ENCODE data around the gene SKIC2.
"Not testable (repeated sequence)": the region's sequence is repeated elsewhere in the genome, so short reads cannot be mapped to it uniquely, and the experiment has no call there.

Gene SKIC2

DNA sequence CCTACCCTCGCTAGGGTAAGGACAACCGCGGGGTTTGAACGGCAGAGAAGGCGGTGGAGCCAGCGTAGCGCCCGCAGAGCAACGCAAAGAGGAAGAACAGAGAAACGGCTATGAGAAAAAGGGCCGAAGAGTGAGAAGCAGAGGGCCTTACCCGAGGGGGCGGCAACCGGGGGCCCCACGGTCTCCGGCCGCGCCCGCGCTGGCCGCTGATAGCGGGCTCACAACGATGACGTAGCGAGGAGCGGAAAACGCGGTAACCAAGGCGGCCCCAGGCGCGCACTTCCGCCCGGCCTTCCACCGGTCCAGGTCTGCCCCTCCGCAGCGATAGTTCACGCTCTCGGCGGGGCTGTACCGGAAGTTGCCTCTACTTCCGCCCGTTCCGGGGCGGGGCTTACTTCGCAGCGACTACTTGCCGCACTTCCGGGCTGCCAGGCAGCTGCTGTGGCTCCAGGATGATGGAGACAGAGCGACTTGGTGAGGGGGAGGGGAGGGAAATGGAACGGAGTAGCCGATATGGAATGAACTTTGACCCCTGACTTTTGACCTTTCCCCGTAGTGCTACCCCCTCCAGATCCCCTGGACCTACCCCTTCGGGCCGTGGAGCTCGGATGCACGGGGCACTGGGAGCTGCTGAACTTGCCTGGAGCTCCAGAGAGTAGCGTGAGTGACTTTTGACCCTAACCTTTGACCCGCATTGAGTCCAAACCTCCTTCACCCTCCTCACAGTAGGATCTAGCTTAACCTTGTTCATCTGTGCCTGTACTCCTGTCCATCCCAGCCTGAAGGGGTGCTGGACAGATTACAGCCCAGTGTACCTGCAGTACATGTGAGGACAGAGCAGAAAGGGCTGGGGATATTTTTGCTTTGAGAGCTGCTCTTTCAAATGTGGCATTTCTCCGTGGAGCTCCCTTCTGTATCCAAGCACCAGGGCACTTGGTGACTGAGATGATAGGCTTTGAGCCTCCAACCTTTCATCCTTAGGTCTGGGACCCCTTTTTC lies at the start of gene SKIC2, which contains the start of gene NELFE:
TSS of gene SKIC2 (plus strand) at position 435 of the 999 bp plus-strand sequence. CDS start at position 453, 18 bp downstream.
TSS of gene NELFE (minus strand) at position 231 of the 999 bp plus-strand sequence. CDS start 525 bp downstream, outside the sequence.
- Mint-ChIP-seq H3K4me1 (ENCODE audit: low read depth) (peaks cover 47% of the 10 kb centered on the region), H3K36me3 (ENCODE audit: low read depth) (peaks cover 95% of the 10 kb centered on the region), H3K27ac (peak within 1 kb of the TSS; percentile 98), H3K9me3 (no peaks in the 10 kb centered on the region), H3K27me3 (no peaks in the 10 kb centered on the region), H3K4me3 (peak within 1 kb of the TSS; percentile 99)
- DNase-seq: peak; percentile 99

DNA sequence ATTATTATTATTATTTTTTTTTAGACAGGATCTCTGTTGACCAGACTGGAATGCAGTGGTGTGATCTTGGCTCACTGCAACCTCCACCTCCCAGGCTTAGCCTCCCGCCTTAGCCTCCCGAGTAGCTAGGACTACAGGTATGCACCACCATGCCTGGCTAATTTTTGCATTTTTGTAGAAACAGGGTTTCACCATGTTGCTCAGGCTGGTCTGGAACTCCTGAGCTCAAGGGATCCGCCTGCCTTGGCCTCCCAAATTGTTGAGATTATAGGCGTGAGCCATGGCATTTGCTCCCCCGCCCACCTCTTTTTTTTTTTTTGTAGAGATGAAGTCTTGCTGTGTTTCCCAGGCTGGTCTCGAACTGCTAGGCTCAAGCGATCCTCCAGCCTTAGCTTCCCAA lies 49.7 kb upstream of the SKIC2 start:
- H3K36me3 Mint-ChIP-seq (ENCODE audit: low read depth); H3K4me3 Mint-ChIP-seq; DNase-seq; H3K27ac Mint-ChIP-seq; H3K9me3 Mint-ChIP-seq: not testable (repeated sequence)
- Mint-ChIP-seq H3K27me3 (peaks cover 15% of the 10 kb centered on the region), H3K4me1 (ENCODE audit: low read depth) (peaks cover 29% of the 10 kb centered on the region)

DNA sequence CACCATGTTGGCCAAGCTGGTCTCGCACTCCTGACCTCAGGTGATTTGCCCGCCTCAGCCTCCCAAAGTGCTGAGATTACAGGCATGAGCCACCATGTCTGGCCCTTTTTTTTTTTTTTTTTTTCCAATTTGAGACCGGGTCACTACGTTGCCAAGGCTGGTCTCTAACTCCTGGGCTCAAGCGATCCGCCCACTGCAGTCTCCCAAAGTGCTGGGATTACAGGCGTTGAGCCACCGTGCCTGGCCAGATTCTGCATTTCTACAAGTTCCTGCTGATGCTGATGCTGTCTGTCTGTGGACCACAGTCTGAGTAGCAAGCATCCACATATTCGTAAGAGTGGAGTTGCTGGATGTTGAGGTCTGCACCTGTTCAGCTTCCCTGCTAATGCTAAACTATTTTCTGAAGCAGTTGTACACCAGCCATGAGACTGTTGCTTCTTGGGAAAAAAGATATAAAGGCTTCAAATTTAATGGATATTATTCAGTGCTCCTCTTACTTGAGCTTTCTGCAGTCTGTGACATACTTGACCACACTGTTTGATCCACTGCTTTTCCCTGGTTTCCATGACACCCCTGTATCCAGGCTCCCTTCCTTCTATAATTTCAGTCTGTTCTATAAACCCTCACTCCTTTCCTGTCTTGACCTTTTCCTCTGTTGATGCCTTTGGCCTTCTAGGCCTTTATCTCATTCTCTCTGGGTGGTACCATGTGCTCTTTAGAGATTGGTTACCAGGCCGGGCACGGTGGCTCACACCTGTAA lies 47.0 kb upstream of the SKIC2 start:
- no peak overlapping the region for H3K27ac Mint-ChIP-seq
- H3K9me3 Mint-ChIP-seq: no peaks in the 10 kb centered on the region
- peaks cover 20% of the 10 kb centered on the region for H3K27me3 Mint-ChIP-seq
- DNase-seq: no peak
- H3K36me3 Mint-ChIP-seq (ENCODE audit: low read depth): no peaks in the 10 kb centered on the region
- H3K4me3 Mint-ChIP-seq: no peak overlapping the region
- H3K4me1 Mint-ChIP-seq (ENCODE audit: low read depth): peaks cover 29% of the 10 kb centered on the region

DNA sequence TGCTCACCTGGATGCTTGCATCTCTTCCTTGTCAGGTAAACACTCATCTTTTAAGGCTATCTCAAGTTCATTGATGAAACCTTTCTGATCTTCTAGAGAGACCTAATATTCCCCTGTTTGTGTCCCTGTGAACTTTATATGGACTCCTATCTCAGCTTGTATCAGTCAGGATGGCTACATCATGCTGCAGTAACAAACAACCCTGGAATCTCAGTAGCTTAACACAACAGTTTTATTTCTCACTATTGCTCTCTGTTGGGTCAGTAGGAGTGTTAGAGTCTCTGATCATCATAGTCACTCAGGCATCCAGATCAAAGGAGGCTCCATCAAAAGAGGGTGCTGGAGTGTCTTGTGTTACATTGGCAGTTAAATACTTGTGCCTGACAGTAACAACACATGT lies 43.6 kb upstream of the SKIC2 start:
- H3K4me1 Mint-ChIP-seq (ENCODE audit: low read depth): peaks cover 11% of the 10 kb centered on the region
- no peak overlapping the region for H3K27ac Mint-ChIP-seq
- H3K36me3 Mint-ChIP-seq (ENCODE audit: low read depth): no peaks in the 10 kb centered on the region
- H3K27me3 Mint-ChIP-seq: peaks cover 17% of the 10 kb centered on the region
- DNase-seq: no peak
- H3K4me3 Mint-ChIP-seq: no peak overlapping the region
- no peaks in the 10 kb centered on the region for H3K9me3 Mint-ChIP-seq

DNA sequence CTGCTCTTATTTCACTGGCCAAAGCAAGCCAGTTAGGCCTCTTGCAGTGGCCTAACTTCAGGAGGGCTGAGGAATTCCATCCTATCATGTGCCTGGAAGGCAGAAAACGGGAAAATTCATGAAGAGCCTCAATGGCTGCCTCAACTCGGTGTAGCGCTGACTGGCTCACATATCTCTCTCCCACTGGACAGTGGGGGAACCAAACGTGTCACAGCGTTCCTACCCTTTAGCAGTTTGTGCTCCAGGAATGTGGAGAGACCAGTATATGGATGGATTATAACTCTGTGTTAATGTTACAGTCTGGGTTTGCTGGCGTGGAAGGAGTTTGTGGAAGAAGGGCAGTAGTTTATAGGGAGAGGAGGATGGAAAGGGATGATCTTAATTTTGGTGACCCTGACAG lies 43.2 kb upstream of the SKIC2 start:
- no peaks in the 10 kb centered on the region for H3K36me3 Mint-ChIP-seq (ENCODE audit: low read depth)
- H3K27ac Mint-ChIP-seq: no peak overlapping the region
- H3K4me1 Mint-ChIP-seq (ENCODE audit: low read depth): peaks cover 9% of the 10 kb centered on the region
- peaks cover 17% of the 10 kb centered on the region for H3K27me3 Mint-ChIP-seq
- no peaks in the 10 kb centered on the region for H3K9me3 Mint-ChIP-seq
- no peak overlapping the region for H3K4me3 Mint-ChIP-seq
- DNase-seq: no peak

DNA sequence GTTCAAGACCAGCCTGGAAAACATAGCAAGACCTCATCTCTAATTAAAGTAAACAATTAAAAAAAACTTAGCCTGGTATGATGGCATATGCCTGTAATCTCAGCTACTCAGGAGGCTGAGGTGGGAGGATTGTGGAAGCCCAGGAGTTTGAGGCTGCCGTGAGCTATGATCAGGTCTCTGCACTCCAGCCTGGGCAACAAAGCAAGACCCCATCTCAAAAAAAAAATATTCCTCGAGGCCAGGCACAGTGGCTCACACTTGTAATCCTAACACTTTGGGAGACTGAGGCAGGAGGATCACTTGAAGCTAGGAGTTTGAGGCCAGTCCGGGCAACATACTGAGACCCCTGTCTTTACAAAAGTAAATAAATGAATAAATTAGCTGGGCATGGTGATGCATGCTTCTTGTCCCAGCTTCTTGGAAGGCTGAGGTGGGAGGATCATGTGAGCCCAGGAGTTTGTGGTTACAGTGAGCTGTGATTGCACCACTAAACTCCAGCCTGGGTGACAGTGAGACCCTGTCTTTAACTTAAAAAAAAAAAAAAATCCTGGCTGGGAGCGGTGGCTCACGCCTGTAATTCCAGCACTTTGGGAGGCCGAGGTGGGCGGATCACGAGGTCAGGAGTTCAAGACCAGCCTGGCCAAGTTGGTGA lies 40.8 kb upstream of the SKIC2 start:
- no peaks in the 10 kb centered on the region for H3K36me3 Mint-ChIP-seq (ENCODE audit: low read depth)
- no peak overlapping the region for H3K4me3 Mint-ChIP-seq
- no peak overlapping the region for H3K27ac Mint-ChIP-seq
- no peaks in the 10 kb centered on the region for H3K9me3 Mint-ChIP-seq
- H3K27me3 Mint-ChIP-seq: peaks cover 12% of the 10 kb centered on the region
- no peak for DNase-seq
- H3K4me1 Mint-ChIP-seq (ENCODE audit: low read depth): no peaks in the 10 kb centered on the region

DNA sequence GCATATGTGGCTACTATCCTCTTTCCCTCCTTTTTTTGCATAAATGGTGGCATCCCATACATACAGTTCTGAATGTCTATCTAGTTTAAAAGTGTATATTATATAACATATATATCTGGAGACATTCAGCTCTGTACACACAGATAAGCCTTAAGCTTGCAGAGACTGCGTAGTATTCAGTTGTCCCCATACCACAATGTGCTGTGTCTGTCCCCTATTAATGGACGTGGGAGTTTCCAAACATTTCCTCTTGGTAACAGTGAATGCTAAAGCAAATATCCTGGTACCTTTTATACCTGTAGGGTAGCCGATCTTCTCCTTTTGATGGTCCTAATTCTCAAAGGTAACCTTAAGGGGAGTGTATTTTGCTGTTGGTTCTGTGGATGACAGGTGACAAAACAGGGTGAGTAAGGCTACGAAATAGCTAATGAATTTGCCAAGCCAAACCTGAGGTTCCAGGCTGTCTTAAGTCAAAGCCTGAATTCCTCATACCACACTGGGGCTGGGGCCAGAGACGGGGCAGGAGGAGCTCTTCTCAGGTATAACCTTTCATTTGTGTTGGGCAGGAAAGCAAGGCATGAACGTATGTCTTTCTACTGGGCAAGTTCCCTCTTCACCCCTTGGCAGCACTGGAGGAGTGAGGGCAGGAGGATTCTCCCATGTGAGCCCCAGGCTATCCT lies 39.2 kb upstream of the SKIC2 start:
- peaks cover 12% of the 10 kb centered on the region for H3K27me3 Mint-ChIP-seq
- no peaks in the 10 kb centered on the region for H3K36me3 Mint-ChIP-seq (ENCODE audit: low read depth)
- H3K4me1 Mint-ChIP-seq (ENCODE audit: low read depth): no peaks in the 10 kb centered on the region
- no peak for DNase-seq
- no peaks in the 10 kb centered on the region for H3K9me3 Mint-ChIP-seq
- no peak overlapping the region for H3K27ac Mint-ChIP-seq
- no peak overlapping the region for H3K4me3 Mint-ChIP-seq

DNA sequence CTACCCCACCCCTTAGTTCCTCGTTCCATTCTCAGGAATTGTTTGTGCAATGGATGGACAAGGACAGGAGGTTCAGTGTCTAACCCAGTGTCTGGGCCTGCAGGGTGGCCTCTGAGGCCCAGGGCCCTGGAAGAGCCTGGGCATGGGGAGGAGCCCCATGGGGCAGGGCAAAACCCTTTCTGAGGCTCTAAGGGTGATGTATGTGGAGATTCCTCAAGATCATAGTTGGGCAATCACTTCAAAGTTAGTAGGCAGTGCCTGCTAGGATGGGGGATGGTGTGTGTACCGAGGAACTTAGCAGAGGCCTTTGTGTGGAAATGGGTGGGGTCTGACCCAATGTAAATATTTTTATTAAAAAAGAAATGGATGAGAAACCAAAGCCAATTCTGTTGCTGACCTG lies 38.2 kb upstream of the SKIC2 start:
- Mint-ChIP-seq H3K36me3 (ENCODE audit: low read depth) (no peaks in the 10 kb centered on the region), H3K27ac (no peak overlapping the region), H3K4me1 (ENCODE audit: low read depth) (no peaks in the 10 kb centered on the region), H3K9me3 (no peaks in the 10 kb centered on the region), H3K27me3 (peaks cover 3% of the 10 kb centered on the region), H3K4me3 (no peak overlapping the region)
- no peak for DNase-seq

DNA sequence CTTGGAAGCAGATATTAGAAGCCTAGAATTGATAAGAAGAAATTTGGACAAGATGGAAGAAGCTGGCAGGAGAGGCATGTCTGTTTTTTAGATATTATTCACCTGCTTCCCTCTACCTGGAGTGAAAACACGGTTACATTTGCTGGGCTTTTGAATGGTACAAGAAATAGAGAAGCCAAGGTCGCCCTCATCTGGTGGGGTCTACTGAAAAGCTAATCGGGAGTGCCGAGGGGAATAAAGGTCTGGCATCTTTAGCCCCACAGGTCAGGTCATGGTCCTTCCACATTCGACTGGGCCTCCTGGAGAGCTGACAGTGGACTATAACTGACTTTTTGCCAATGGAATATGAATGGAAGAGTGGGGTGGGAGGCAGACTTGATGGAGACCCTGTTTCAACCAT lies 36.0 kb upstream of the SKIC2 start:
- Mint-ChIP-seq H3K27ac (no peak overlapping the region), H3K27me3 (no peaks in the 10 kb centered on the region), H3K4me1 (ENCODE audit: low read depth) (no peaks in the 10 kb centered on the region), H3K9me3 (no peaks in the 10 kb centered on the region), H3K36me3 (ENCODE audit: low read depth) (no peaks in the 10 kb centered on the region), H3K4me3 (no peak overlapping the region)
- DNase-seq: no peak

DNA sequence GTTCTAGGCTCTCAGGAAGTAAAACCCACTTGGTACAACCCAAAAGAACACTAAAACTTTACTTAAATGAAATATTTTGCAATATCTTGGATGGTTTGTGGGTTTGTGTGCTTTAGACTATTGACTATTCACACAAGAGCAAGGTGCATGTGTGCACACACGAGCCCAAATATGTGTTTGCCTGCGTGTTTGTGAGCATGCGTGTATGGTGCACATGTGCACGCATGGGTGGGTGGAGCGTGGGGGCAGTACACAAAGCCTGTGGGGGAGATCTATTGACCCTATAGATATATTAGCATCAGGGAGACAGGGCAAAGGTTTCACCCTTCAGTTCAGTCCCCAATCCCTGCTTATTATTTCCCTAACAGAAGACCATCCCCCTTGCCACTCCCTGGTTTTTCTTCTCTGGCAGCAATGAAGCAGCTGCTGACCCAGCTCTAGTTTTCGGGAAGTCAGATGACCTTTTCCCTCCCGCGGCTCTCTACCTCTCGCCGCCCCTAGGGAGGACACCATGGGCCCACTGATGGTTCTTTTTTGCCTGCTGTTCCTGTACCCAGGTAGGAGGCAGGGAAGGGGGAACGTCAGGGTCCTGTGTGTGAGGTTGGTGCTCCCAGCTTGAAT lies 31.6 kb upstream of the SKIC2 start, which contains the start of gene C2:
TSS of gene C2 (plus strand) at position 476 of the 621 bp plus-strand sequence. CDS start at position 512, 36 bp downstream.
- H3K4me3 Mint-ChIP-seq: no peak within 1 kb of the TSS
- no peaks in the 10 kb centered on the region for H3K4me1 Mint-ChIP-seq (ENCODE audit: low read depth)
- no peak within 1 kb of the TSS for H3K27ac Mint-ChIP-seq
- H3K36me3 Mint-ChIP-seq (ENCODE audit: low read depth): no peaks in the 10 kb centered on the region
- no peak for DNase-seq
- H3K9me3 Mint-ChIP-seq: no peaks in the 10 kb centered on the region
- H3K27me3 Mint-ChIP-seq: no peaks in the 10 kb centered on the region

DNA sequence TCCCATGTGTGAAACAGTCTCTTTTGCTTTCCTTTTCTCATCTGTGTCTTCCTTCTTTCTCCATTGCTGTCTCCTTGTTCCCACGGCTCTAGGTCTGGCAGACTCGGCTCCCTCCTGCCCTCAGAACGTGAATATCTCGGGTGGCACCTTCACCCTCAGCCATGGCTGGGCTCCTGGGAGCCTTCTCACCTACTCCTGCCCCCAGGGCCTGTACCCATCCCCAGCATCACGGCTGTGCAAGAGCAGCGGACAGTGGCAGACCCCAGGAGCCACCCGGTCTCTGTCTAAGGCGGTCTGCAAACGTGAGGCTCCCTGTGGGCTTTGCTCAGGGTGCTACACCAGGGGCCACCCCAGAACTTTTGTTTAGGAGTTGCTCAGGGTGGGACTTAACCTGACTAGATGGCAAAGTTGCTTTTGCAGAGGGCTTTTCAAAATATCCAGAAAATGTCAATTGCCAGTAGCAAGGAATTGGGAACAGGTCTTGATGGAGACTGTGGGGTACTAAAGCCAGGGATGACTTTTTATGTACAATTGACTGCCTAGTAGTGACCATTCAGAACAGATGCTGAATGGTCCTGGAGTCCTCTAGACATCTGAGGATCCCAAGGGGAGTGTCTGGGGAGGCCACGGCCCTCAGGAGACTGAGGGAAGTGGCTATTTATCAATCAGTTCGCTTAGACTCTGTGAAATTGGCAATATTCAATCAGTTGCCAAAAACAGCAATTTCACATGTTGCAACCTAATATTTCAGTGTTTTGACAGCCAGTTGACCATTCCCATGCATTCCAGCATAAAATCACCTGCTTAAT lies 30.9 kb upstream of the SKIC2 start:
- H3K27me3 Mint-ChIP-seq: peaks cover 3% of the 10 kb centered on the region
- no peak overlapping the region for H3K27ac Mint-ChIP-seq
- no peaks in the 10 kb centered on the region for H3K4me1 Mint-ChIP-seq (ENCODE audit: low read depth)
- H3K36me3 Mint-ChIP-seq (ENCODE audit: low read depth): no peaks in the 10 kb centered on the region
- DNase-seq: no peak
- H3K4me3 Mint-ChIP-seq: no peak overlapping the region
- H3K9me3 Mint-ChIP-seq: no peaks in the 10 kb centered on the region

DNA sequence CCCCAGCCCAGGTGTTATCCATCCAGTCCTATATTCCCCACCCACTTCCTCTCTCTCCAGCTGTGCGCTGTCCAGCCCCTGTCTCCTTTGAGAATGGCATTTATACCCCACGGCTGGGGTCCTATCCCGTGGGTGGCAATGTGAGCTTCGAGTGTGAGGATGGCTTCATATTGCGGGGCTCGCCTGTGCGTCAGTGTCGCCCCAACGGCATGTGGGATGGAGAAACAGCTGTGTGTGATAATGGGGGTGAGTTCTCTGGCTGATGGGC lies 30.4 kb upstream of the SKIC2 start:
- Mint-ChIP-seq H3K27me3 (peaks cover 7% of the 10 kb centered on the region), H3K4me3 (no peak overlapping the region), H3K27ac (no peak overlapping the region), H3K36me3 (ENCODE audit: low read depth) (no peaks in the 10 kb centered on the region), H3K4me1 (ENCODE audit: low read depth) (no peaks in the 10 kb centered on the region), H3K9me3 (no peaks in the 10 kb centered on the region)
- DNase-seq: no peak

DNA sequence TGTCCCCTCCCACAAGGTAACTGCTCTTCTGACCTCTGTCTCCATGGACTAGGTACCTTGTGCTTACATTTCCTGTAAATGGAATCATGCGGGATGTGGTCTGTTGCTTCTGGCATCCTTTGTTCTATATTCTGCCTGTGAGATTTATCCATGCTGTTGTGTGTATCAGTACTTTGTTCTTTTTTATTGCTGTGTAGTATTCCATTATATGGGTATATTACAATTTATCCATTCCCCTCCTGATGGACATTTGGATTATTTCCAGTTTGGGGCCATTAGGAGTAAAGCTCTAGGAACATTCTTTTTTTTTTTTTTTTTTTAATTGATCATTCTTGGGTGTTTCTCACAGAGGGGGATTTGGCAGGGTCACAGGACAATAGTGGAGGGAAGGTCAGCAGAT lies 28.0 kb upstream of the SKIC2 start:
- Mint-ChIP-seq H3K27me3 (peaks cover 7% of the 10 kb centered on the region), H3K4me3 (no peak overlapping the region), H3K9me3 (no peaks in the 10 kb centered on the region), H3K4me1 (ENCODE audit: low read depth) (no peaks in the 10 kb centered on the region), H3K27ac (no peak overlapping the region), H3K36me3 (ENCODE audit: low read depth) (no peaks in the 10 kb centered on the region)
- no peak for DNase-seq
